HG03469 (cell line): Measurements from ENCODE around the gene POLR1A.

Source experiments
- ATAC-seq: cut with Tn5 transposase; IDR thresholded peaks from one replicate; pipeline ENCODE4 v1.9.1; 2021; ENCODE audit warnings: mild to moderate bottlenecking, moderate library complexity, moderate number of reproducible peaks; ENCODE audit not compliant: unreplicated experiment

The POLR1A gene

DNA sequence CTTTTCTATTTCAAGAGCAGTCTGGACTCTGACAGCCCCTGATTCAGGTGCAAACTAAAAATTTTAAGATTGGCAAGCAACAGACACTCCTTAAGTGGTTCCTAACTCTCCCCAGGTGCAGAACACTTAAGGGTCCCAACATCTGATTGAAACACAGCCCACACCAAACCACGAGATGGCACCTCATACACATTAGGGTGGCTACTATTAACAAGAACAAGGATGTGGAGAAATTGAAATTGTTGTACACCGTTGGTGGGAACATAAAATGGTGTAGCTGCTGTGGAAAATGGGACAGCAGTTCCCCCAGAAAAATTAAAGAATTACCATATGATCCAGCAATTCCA is 82.3 kb downstream of the POLR1A start:
- ATAC-seq, result no peak

DNA sequence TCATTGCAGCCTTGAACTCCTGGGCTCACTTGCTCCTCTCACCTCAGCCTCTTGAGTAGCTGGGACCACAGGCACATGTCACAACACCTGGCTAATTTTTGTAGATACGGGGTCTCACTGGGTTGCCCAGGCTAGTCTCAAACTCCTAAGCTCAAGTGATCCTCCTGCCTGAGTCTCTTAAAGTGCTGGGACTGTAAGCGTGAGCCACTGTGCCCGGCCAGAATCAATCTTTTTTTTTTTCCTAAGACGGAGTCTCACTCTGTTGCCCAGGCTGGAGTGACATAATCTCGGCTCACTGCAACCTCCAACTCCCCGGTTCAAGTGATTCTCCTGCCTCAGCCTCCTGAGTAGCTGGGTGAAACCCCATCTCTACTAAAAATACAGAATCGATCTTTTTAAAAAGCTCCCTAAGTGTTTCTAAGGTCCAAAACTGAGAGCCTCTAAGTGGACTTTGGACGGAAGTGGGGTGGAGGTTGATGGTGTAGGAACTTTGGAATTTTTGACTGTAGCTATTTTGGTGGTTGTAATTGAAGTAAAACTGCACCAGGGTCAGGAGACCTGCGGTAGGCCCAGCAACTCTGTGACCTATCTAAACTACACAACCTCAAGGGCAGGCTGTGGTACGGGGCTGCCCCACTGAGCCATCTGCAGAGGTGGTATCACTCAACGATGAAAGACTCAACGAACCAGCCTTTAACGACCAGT is 82.9 kb downstream of the POLR1A start:
- ATAC-seq, result no peak

DNA sequence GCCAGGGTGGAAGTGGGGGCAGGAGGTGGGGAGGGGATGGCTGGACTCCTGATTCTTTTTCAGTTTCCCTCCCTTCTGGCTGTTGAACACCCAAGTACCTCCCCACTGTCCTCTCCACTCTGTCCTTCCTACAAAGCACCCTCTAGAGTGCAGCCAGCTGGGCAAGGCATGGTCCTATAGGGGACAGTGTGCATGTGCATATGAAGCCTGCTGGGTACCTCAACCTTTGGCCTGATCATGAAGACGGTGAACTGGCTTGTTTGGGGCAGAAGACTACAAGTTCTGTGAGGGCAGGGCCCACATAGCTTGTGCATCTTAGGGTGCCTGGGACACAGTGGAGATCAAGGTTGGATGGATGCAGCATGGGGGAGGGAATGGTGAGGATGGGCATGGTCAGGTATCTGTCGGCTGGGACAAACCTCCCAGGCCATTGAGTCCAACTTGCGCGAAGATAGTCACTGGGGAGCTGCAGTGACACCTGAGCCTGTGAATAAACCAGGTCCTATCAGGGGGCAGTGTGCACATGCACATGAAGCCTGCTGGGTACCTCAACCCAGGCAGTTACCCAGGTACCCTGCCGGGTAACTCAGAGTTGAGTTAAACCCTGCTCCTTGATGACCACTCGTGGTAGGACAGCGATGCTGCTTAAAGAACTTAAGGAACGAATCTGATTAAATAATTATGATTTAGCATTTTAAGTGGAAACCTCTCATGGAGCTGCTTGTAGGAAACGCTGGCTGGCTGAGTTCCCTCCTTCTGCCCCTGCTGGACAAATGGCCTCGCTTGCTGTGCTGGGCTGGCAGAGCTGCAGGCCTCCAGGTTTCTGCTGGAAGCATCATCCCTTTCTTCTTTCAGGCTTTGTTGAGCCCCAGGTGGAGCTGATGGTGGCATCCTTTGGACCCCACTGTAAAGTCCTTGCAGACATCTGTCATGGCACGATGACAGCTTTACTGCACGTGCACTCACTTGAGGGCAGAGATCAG is 84.0 kb downstream of the POLR1A start:
- no peak for ATAC-seq

DNA sequence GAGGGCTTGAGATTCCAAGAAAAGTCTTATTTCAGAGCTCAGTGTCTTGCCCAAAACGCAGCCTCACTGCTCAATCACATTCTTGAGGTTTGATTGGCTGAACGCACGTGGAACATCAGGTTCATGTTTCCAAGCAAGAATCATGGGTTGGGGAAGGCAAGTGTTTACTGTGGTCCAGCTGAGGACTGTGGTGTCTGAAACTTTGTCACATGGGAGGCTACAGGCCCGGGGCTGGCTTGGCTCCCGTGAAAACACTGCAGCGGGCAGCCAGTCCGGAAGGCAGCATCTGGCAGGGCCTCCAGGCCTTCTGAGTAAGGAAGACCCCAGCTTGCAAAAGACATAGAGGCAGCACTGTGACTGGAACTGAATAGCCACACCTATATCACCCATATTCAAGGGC is 84.7 kb downstream of the POLR1A start:
- ATAC-seq, result no peak

DNA sequence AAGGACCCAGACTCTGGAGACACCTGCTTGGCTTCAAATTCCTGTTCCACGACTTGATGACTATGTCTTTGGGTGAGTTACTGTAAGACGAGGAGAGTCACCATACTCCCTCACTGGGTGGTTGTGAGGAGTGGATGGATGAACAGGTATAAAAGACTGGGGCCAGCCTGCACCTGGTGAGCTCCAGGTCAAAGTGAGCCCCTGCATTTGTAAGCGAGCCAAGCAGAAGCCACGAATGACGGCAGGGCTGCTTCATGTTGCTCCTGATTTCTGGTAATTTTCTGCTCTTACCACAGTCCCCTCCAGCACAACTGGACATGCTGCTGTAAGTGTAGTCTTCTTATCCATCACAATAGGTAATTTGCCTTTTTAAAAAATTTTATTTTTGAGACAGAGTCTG is 86.6 kb downstream of the POLR1A start:
- no peak for ATAC-seq

DNA sequence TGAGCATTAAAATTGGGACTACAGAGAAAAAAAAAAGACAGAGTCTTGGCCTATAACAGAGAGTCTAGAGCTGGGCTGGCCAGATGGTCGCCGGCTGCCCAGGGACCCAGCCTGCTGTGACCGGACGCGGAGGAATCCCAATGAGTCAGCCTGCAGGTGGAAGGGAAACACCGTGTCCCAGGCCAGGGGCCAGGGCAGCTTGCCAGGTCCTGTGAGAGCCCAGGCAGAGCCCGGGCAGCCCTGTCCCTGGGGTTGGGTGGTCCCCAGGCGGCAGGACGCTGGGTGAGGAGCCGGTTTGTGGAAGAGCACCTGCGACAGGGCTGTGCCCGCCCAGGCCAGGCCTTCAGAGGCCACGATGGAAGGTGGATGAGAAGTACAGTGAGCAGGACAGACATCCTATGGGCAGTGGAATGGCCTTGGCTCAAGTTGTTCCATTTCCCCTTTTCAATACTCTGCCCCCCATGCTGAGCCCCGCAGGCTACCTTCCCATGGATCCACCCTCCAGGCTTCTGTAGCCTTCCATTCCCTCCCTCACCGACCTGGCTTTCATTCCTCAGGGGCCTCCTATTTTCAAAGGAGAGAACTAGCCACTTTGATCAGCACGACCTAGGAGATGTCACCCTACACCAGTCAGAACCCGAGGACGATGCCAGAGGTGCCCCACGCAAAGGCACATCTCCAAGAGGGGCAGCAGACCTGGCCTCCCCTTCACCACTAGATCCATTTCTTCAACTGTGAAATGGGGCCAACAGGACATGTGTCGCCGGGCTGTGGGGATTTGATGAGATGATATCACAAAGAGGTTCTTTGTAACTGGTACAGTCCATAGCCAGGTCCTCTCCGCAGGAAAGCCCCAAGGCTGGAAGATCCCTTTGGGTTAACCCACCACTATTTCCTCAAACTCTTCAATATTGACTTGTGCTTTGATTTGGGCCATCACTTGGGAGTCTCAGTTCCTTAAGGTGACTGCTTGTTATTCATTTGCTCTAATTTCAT is 87.5 kb downstream of the POLR1A start:
- no peak for ATAC-seq

DNA sequence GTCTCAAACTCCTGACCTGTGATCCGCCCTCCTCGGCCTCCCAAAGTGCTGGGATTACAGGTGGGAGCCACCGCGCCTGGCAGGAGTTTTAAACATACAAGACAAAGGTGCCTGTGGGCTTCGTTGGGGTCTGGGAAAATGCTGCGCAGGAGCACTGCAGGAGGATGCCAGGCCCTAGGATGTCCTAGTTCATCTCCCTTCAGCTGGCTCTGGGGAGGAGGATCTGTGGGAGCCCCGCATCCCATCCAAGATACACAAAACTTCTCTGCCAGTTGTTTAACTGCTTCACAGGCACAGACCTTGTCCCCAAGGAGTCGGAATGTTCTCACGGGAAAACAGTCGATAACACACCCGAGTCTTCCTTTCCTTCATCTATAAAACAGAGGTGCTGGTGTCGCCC is 89.1 kb downstream of the POLR1A start:
- ATAC-seq, result no peak

DNA sequence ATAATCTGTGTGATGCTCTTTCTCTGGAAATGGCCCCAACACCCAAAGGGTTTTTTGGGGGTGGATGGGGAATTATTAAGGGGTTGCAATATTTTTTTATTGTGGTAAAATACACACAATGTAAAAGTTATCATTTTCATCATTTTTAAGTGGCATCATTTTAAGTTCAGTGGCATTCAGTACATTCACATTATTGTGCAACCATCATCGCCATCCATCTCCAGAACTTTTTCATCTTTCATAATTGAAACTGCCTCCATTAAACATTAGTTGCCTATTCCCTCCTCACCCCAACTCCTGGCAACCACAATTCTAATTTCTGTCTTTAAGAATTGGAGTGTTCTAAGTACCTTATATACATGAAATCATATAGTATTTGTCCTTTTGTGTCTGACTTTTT is 90.0 kb downstream of the POLR1A start:
- ATAC-seq, result no peak

DNA sequence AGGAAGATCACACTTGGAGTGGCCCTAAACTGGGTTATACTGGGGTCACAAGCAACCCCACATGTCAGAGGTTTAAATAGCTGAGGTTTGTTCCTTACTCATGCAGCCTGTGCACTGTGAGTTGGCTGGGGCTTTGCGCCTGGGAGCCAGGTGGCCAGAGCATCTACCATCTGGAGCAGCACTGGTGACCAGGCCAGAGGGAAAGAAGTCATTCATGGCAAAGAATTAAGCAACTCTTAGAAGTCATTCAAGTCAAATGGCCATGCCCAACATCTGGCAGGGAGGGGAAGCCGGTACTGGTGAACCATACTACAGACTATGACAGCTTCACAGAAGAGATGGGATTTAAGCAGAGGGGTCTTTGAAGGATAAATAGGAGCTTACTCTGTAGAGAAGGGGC is 90.7 kb downstream of the POLR1A start:
- ATAC-seq, result no peak

DNA sequence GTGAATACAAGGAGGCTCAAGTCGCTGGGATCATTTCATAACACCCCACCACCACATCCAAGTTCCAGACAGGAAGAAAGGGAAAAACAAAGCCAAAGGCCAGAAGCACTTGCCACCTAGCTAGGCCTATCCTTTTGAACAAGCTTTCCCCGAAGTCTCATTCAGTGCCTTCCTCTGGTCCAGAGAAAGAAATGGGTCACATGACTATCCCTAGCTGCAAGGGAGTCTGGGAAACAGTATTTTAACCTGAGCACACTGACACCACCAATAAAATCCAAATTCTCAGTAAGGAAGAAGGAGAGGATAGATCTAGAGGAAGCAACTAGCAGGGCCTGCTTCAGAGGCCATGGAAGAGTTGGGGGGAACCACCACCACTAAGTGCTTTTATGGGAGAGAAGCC is 91.2 kb downstream of the POLR1A start:
- ATAC-seq, result no peak

DNA sequence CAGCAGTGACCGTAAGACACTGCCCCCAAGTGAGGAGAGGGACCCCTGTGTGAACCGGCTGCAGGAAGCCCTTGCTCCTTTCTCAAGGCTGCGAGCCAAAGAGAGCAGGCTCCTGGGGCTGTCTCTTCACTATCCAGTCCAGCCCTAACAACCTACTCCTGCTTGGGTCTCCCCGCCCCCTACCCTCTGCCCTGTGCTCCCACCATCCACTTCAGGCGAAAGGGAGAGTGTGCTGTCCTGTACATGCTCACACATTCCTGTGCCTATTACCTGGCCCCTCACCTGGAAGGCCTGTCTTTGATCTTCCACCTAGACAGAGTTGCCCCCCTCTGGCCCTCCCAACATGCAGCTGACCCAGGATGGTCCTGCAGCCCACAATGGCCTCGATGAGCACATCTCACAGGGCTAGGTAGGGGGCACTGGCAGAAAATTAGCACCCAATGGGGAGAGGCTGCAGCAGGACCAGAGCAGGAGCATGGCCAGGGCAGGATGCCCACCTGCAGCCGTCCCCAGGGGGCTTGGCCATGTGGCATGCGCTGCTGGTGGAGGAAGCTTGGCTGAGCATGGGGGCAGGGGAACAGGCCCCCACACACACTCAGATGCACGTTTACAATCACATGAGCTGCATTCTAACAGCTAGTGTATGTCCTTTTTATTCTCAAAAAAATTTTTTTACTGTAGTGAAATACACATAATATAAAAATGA is 93.5 kb downstream of the POLR1A start:
- no peak for ATAC-seq

DNA sequence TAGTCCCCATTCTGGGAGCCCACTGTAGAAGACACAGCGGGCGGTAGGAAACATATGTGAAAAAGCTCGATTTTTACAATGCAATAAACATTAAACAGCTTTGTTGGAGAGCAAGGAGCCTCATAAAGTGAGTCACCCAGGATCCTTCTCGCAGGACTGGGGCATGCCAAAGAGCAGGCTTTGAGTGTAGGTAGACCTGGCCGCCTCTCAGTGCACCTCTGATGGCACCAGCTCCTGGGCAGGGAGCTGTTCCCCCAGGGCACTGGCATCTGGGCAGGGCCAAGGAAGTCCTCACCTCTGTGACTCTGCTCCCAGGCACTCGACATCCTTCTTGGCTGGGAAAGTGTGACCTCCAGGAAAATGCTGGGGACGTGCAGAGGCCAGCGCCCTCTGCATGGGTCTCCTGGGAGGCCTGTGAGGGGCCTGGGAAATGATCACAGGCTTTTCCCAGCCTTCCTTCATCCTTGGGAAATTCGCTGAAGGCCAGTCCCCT is 94.2 kb downstream of the POLR1A start:
- ATAC-seq, result no peak

DNA sequence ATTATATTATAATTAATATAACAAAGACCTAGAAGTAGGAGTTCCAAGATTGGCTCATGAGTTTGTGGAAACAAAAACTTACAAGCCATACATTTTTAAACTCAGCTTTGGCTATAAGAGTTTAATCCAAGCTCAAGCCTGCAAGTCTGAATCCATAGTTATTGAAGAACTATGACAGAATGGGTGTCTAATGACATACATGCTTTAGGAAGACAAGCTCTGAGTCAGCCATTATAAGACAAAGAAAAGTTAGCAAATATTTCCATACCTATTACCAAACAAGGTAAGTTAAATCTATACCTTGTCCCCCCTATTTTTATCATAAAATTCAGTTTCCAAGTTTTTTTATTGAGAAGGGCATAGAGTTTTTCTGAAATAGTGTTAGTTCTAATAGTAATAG is 95.6 kb downstream of the POLR1A start:
- no peak for ATAC-seq

DNA sequence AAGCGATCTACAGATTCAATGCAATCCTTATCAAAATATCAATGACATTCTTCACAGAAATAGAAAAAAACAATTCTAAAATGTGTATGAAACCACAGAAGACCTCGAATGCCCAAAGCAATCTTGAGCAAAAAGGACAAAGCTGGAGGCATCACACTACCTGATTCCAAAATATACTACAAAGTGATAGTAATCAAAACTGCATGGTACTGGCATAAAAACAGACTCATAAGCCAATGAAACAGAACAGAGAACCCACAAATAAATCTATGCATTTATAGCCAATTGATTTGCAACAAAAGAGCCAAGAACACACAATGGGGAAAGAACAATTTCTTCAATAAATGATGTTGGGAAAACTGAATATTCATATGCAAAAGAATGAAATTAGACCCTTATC is 99.2 kb downstream of the POLR1A start:
- no peak for ATAC-seq

DNA sequence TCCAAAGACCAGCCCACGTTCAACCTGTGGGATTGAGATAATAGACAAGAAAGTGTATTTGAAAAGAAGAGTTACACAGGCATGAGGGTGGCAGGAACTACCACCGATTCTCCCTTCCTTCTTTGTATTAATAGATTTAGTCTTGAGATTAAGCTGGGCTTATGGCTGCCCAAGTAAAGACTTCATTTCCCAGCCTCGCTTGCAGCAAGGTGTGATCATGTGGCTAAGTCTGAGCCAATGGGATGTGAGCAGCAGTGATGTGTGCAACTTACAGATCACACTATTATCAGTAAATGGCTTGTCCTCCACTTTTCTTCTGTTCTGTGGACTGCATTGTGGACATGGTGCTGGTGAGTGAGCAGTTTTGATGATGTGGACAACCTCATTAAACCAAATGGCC is 101.7 kb downstream of the POLR1A start:
- no peak for ATAC-seq

DNA sequence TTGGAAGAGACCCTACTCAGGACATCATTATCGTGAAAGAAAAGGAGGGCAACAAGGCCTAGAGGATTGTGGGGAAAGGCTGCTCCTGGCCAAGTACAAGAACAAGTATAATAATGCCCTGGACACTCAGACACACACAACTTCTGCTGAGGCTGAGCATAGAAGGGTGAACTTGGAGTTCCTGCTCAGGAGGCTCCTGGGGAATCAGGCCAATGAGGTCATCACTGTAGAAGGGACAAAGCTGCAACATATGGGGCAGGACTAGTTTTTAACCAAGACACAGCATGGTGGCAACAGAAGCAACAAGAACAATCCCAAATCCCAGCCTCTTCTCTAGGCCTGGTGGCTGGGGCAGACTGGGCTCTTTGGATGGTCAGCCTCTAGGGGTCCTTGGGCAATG is 102.6 kb downstream of the POLR1A start:
- no peak for ATAC-seq

DNA sequence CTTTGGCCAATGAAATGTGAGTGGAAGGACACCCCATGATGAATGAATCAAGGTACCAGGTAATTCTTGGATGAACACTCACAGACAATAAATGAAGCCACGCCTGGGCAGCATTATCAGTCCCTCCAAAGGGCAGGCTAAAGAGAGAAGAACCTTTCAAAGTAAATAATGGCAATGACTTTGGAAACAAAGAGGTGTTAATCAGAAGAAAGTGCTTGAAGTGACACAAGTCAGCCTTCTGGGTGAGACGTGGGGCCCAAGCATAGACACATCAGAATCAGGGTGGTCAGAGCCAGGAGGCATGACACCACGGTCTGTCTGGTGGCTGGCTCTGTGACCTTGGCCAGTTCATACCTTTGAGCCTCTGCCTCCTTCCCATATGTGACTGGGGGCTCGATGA is 103.3 kb downstream of the POLR1A start:
- no peak for ATAC-seq

DNA sequence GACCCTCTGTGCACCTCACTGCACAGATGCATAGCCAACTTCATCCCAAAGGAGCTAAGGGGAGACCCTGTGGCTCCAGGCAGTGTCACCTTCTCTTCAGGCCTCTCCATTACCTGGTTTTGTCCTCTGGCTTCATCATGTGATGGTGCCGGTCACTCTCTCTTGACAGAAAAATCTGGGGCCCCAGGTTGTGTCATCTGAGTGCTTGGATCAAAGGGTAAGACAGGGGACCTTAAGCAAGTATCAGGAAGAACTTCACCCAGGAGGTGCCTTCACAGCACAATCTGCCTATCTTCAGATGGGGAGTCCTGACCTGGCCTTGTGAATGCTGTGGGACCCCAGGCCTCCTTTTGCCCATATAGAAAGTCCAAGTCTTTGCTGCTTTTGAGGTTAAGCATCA is 104.4 kb downstream of the POLR1A start:
- no peak for ATAC-seq

DNA sequence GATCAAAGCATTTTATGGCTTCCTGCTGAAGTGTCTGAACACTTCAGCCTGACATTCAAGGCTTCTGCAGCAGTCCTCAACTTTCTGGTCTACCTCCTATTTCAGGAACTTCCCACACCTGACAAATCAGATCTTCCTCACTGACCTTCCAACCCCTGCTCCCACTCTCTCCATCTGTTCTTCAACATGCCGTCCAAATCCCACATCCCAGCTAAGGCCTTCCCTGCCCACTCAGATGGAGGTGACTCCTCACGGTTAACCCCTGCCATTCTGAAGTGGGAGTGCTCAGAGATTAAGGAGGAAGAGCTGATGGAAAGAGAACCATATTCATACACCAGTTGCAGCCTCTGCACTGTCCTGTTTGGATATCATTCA is 104.8 kb downstream of the POLR1A start:
- ATAC-seq, result no peak
